Fibroblast of villous mesenchyme (primary cell): ENCODE data around the gene NDUFB10. TPM values are rescaled to one million over a fixed set of nuclear protein-coding genes. Genes with fewer than 3 reads are reported as not detected.
"Not testable (repeated sequence)": the region's sequence is repeated elsewhere in the genome, so short reads cannot be mapped to it uniquely, and the experiment has no call there.

Experiments
- DNase-seq: peaks from one replicate; pipeline ENCODE4 v3.0.0-alpha.2; 2010; ENCODE audit warnings: low read depth
- H3K4me3 ChIP-seq: 2 replicates; pipeline ENCODE4 v1.5.1; 2011; ENCODE audit warnings: low read depth, mild to moderate bottlenecking, low read length
- CTCF ChIP-seq: IDR thresholded peaks from 2 replicates; pipeline ENCODE4 v1.5.1; 2012; ENCODE audit warnings: low read depth, mild to moderate bottlenecking, low read length; ENCODE audit not compliant: insufficient read depth
- total RNA-seq: library from RNA; depleted of rRNA; stranded (reverse); fragments of >200 nt; gene quantifications from 2 replicates; pipeline ENCODE4 v1.2.3, GENCODE V29; 2012

Gene NDUFB10
- total RNA-seq, 1 donor: 87.2 TPM

GRCh38 chr16:1961651-1962067 lies 2.3 kb downstream of the NDUFB10 start:
- no peak overlapping the region for H3K4me3 ChIP-seq
- DNase-seq: no peak
- TF ChIP-seq CTCF: no peak

GRCh38 chr16:1962161-1963153 lies 3.1 kb downstream of the NDUFB10 start:
- not testable (repeated sequence) for DNase-seq
- H3K4me3 ChIP-seq: peak overlapping the region; percentile 90

GRCh38 chr16:1963806-1964505 lies 4.6 kb downstream of the NDUFB10 start:
- TF ChIP-seq CTCF: no peak
- peak overlapping the region; percentile 90 for H3K4me3 ChIP-seq
- DNase-seq: peak; percentile 36

- peak; percentile 99 for DNase-seq
- no peak for TF ChIP-seq CTCF
These were observed 5.4 kb downstream of the NDUFB10 start, which contains the start of gene RPS2 for GRCh38 chr16:1964506-1965395. Gene RPS2 (minus strand): TSS chr16:1964826. CDS start chr16:1964625, 201 bp downstream.

GRCh38 chr16:1965396-1966001 lies 6.2 kb downstream of the NDUFB10 start:
- TF ChIP-seq CTCF: no peak
- H3K4me3 ChIP-seq: peak overlapping the region; percentile 90
- no peak for DNase-seq

More at GRCh38 chr16:1964506-1965395, 5.4 kb downstream of the NDUFB10 start, which contains the start of gene RPS2:
- peak within 1 kb of the TSS; percentile 90 for H3K4me3 ChIP-seq

- peak within 1 kb of the TSS; percentile 90 for H3K4me3 ChIP-seq
- DNase-seq: no peak
- no peak for TF ChIP-seq CTCF
These were observed 7.1 kb downstream of the NDUFB10 start, which contains the start of gene RNF151 for GRCh38 chr16:1966460-1966859. Gene RNF151 (plus strand): TSS chr16:1966856. CDS start chr16:1966882, 26 bp downstream.
